Adrenal gland (tissue), 5 donors: ENCODE data around the gene KIAA1549.

ENCODE experiments used
- POLR2A ChIP-seq, 2 donors: fragments of 450-650 bp; IDR thresholded peaks; one replicate each; pipeline ENCODE4 v1.6.1; 2017; ENCODE audit warnings: antibody characterized with exemption in 2 of 2, mild to moderate bottlenecking in 2 of 2, moderate library complexity in 1 of 2
- TF ChIP-seq, protein P1 (sequence below), 6 experiments: fragments of 450-650 bp in 4 of 6; fragments of 200-600 bp in 2 of 6; sonication (generic) in 1 of 6; IDR thresholded peaks; 1 replicate in 5 of 6; 2 replicates in 1 of 6; pipeline versions ENCODE4 v1.5.1 to v1.8.0; 2016 to 2021; ENCODE audit warnings: antibody characterized with exemption in 6 of 6, mild to moderate bottlenecking in 2 of 6, moderate library complexity in 1 of 6
- donor health status: DM: no; HTN: no; CAD: no.

- no peak for TF ChIP-seq POLR2A (IDR thresholded peaks at IDR 0.05)
- TF ChIP-seq, protein P1, sequence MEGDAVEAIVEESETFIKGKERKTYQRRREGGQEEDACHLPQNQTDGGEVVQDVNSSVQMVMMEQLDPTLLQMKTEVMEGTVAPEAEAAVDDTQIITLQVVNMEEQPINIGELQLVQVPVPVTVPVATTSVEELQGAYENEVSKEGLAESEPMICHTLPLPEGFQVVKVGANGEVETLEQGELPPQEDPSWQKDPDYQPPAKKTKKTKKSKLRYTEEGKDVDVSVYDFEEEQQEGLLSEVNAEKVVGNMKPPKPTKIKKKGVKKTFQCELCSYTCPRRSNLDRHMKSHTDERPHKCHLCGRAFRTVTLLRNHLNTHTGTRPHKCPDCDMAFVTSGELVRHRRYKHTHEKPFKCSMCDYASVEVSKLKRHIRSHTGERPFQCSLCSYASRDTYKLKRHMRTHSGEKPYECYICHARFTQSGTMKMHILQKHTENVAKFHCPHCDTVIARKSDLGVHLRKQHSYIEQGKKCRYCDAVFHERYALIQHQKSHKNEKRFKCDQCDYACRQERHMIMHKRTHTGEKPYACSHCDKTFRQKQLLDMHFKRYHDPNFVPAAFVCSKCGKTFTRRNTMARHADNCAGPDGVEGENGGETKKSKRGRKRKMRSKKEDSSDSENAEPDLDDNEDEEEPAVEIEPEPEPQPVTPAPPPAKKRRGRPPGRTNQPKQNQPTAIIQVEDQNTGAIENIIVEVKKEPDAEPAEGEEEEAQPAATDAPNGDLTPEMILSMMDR (IDR thresholded peaks at IDR 0.05) = no peak
These were observed 103.1 kb downstream of the KIAA1549 start for GRCh38 chr7:138878051-138878450.
